HK-2 (cell line): ENCODE measurements around the gene C1QTNF5.

Experiments
- DNase-seq: peaks from one replicate; pipeline ENCODE4 v3.0.0-alpha.2; 2018; ENCODE audit not compliant: unreplicated experiment

The C1QTNF5 gene

DNA sequence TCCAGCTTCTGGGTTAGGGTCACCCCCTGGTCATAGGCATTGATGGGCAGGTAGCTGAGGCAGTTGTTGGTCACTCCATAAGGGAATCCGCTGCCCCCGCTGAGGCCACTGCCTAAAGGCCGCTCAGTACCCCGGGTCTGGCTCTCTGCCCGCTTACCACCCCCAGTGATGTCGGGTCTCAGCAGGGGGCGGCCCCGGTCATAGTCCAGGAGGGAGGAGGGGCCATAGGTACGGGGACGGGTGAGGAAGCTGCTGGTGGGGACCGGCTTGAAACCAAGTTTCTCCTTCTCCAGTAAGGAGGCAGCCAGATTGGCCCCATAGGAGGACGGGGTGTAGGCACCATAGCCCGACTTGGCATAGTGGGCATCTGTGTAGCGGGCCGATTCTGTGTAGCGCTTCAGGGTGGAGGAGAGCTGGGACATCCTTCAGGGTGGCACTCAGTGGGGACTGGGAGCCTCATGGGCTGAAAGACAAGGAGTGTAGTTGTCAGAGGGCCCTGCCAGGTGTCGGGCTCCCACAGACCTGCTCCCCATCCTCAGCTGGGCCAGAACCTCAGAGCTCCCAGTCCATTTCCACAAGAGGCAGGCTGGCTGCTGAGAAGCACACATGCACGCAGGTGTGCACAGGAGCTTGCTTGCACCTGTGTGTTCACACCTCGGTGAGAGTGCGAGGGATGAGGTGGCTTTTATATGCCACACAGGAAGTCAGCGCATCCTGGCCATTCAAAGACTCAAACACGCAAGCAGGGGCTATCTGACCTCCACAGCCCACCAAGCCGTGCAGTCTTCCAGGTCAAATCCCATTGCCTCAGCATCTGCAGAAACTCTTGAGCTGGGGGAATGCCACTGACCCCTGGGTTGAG lies 32.6 kb upstream of the C1QTNF5 start:
- no peak for DNase-seq

- no peak for DNase-seq
Measured at GRCh38 chr11:119372260-119373058, 31.8 kb upstream of the C1QTNF5 start.

GRCh38 chr11:119371778-119372182 lies 31.1 kb upstream of the C1QTNF5 start:
- DNase-seq = no peak

GRCh38 chr11:119371067-119371601 lies 30.5 kb upstream of the C1QTNF5 start:
- DNase-seq = no peak

GRCh38 chr11:119370486-119371046 lies 29.9 kb upstream of the C1QTNF5 start:
- no peak for DNase-seq

GRCh38 chr11:119369132-119369925 lies 28.6 kb upstream of the C1QTNF5 start:
- DNase-seq = no peak

- no peak for DNase-seq
Measured at GRCh38 chr11:119368121-119369034, 27.7 kb upstream of the C1QTNF5 start.

DNA sequence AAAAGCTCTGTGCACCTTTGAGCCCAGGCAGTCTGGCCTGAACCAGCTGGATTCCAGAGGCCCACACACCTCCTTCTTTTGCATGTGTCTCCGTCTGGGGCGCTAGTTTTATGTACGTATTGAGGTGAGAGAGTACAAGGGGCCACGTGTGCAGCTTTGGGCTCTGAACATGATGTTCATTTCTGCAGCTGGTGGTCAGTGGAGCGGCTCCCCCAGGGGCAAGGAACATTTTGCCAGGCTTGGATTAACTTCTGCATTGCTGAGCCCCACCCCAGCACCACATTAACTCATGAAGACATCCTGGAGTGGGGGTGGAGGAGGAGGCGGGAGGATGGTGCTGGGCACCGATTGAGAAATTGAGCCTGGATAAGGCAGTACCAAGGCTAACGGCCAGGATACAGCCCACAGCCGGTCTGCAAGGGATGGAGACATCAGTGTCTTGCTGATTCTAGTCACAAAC lies 27.0 kb upstream of the C1QTNF5 start:
- DNase-seq = no peak

GRCh38 chr11:119366690-119367620 lies 26.3 kb upstream of the C1QTNF5 start:
- DNase-seq = no peak

DNA sequence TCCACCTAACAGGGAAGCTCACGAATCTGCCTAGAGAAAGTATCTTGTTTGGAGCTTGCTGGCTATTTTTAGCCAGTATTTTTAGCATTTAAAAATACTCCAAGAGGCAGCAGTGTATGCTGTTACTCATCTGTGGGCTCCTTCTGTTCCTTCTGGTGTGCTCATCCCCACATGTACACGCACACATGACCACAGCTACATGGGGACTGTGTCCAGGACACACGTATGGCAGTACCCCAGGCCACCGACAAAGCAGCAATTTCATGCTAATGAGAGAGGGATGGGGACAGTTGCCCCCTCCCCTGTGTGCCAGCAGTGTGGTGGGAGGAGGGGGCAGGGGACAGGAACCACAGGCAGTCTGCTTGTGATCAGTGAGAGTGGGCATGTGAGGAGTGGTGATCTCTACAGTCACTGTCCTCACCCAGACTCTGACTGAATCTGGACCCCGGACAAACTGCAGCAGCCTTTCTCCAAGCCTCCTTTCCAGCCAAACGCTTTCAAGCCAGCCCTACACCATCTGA lies 24.4 kb upstream of the C1QTNF5 start:
- DNase-seq = no peak

GRCh38 chr11:119363851-119364590 lies 23.3 kb upstream of the C1QTNF5 start:
- peak; percentile 49 for DNase-seq

DNA sequence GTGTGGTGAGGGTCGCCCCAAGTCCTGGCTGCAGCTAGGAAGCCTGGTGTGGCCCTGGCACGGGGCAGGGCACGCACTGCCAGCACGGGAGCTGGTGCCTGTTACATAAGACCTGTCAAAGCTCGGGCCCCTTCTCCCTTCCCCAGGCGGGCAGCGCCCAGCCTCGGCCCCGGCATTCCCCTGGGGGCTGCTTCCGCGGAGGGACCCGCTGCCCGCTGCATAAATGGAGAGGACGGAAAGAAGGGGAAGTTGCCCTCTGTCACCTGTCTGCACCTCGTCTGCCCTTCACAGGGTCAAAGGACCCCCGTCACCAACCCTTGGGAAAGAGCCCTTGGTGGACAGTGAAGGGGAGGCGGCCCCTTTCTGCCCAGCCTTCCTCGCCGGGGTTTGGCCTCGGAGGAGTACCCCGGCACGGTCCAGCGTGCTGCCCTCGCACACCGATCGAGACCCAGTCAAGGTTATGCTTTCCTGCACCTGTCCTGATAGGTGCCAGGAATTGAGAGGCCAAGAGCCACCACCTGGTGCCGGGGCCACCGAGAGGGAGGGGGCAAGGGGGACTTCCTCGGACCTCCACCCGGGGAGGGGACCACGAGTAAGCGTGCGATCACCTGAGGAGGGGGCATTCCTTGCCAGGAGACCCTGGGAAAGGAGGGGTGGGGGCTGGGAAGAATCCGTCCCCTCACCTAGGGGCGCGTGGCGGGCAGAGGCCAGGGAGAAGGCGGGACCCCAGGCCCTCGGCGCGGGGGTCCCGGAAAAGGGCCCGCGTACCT lies 22.6 kb upstream of the C1QTNF5 start:
- DNase-seq = no peak

DNA sequence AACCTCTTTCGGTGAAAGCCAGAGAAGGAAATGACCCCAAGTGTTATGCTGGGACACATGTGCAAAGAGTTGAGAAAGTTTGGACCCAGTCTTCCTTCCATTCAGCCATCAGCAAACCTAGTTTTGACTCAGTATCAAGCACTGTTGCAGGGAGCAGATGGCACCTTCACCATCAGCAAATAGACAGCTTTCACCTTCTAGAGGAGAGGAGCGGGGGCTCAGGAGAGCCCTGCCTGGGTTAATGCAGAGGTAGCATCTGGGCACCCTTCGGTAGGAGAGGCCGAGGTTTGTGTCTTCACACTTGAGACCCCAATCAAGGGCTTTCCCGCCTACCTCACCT lies 22.0 kb upstream of the C1QTNF5 start:
- no peak for DNase-seq

DNA sequence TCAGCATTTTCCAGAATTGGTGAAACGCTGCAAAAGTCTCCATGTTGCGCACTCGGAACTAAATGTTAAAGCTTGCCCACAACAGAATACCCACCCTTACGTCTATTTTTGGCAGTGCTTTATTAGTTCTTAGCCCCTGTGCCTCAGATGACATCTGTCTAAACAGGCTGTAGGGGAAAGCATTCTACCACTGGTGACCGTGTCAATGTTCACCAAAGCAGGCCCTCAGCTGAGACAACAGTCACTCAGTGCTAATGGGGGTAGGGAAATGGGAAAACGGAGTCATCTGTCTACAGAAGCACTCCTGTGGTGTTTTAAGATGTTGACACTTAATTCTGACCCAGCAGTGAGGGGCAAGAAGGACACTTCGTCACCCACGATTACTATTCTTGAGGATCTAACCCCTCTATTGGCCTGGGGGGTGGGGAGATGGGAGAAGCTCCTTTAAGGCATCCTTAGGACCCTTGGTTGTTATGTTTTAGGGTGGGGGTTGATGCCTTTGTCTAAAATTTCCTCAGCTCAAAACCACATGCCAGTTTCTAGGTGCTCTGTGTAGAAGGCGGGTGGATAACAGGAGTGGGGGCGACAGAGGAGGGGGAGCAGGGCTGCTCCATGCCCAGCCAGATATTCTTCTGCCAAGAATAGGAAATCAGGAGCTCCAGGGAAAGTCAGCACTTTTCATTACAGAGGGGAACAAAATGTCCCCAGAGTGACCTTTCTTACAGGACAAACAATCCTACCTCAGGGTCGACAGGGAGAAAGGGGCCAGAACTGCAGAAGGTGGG lies 21.4 kb upstream of the C1QTNF5 start:
- DNase-seq = no peak

- DNase-seq = peak; percentile 71
Measured at GRCh38 chr11:119361056-119361787, 20.5 kb upstream of the C1QTNF5 start.
